HG03439 (cell line): ENCODE results near the gene LCN1.
"Not testable (repeated sequence)": the region's sequence is repeated elsewhere in the genome, so short reads cannot be mapped to it uniquely, and the experiment has no call there.

Experiments
- ATAC-seq: cut with Tn5 transposase; IDR thresholded peaks from one replicate; pipeline ENCODE4 v1.9.1; 2021; ENCODE audit warnings: mild to moderate bottlenecking, moderate library complexity; ENCODE audit not compliant: unreplicated experiment

LCN1 gene

DNA sequence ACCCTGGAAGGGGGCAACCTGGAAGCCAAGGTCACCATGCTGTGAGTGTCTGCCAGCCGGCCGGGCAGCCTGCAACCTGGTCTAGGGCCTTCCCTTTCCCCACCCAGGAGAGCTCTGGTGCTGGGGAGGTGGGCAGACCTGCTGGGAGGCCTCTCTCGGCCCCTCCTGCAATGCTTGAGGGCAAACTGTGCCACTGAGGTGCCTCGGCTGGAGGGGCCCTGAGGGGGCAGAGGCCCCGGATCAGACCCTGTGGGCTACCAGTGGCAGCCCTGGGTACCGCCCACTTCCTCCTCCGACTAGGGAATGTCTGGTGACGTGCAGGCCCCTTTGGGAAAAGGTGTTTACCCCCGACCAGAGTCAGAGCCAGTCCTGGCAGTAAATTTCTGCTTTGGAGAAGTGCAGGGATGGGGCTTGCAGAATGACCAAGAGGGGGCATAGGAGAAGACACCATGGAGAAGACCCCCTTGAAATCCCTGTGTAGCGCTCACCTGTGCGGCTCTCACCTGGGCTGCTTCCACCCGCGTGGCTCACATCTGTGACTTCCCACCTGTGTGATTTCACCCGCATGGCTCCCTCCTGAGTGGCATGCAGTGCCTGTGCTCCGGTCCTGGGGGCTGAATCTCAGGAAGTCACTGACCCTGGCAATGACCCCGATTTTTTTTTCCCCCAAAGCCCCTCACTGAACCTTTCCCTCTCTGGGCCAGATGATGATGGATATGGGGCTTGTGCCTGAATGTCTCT lies 1.1 kb downstream of the LCN1 start:
- ATAC-seq, result no peak

DNA sequence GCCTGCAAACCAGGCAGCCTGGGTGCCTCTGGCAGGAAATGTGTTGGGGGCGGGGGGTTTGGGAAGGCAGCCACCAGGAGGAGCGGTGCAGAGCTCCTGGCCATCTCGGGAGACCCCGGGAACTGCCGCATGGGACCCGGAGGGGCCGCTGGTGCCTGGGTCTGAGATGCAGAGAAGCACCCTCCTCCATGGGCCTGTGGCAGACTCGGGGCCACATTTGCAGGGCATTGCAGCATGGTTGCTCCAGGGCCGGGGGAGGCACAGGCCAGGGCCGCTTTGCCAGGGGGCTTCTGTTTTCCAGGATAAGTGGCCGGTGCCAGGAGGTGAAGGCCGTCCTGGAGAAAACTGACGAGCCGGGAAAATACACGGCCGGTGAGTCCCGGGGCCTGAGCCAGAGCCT lies 1.7 kb downstream of the LCN1 start:
- ATAC-seq, result no peak

DNA sequence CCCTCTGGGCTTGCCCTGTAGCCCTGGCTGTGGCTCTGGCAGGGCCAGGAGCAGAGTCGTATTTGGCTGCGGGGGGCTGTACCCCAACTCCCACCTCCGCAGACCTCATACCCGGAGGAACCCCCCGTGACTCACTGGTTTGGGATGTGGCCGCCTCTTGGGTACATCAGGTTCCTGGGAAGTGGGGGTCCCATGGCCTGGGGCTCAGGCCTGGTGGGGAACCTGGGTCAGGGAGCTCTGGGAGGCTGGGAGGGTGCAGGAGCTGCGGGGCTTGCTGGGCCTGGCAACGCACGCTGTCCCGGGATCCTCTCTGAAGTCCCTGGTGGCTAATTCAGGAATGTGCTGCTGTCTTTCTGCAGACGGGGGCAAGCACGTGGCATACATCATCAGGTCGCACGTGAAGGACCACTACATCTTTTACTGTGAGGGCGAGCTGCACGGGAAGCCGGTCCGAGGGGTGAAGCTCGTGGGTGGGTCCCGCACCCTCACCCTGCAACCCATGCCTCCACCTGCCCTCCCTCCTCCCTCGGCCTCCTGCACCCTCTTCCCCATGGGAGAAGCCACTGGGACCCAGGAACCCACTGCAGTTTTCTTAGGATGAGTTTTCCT lies 2.4 kb downstream of the LCN1 start:
- ATAC-seq, result no peak

DNA sequence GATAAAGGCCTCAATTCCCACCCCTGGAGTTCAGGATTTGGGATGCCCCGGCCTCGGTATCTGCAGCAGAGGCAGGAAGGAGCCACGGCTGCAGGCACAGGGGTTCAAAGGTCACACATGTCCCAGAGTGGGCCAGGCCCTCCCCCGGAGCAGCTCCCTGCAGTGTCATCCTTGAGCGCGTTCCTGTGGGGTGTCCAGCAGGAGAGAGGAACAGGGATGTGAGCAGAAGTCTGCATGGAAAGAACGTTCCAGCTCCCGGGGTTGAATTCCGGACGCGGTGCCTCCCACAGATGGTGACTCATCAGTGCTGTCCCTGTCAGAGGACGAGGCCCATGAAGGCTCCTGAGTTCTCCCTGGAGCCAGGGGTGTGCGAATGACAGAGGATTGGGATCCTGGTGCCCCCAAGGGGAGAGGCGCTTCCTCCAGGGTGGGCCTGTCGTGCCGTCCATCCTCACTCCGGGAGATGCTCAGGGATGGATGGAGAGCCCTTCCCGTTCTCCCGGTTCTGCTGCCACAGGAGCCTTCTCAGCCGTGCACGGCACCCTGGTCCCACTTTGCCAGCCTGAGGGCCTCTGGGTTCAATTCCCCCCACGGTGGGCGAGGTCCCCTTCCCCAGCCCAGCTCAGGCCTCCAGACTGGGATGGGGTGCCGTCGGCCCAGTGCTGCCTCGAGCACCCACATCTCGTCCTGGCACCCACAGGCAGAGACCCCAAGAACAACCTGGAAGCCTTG lies 3.1 kb downstream of the LCN1 start:
- no peak for ATAC-seq

DNA sequence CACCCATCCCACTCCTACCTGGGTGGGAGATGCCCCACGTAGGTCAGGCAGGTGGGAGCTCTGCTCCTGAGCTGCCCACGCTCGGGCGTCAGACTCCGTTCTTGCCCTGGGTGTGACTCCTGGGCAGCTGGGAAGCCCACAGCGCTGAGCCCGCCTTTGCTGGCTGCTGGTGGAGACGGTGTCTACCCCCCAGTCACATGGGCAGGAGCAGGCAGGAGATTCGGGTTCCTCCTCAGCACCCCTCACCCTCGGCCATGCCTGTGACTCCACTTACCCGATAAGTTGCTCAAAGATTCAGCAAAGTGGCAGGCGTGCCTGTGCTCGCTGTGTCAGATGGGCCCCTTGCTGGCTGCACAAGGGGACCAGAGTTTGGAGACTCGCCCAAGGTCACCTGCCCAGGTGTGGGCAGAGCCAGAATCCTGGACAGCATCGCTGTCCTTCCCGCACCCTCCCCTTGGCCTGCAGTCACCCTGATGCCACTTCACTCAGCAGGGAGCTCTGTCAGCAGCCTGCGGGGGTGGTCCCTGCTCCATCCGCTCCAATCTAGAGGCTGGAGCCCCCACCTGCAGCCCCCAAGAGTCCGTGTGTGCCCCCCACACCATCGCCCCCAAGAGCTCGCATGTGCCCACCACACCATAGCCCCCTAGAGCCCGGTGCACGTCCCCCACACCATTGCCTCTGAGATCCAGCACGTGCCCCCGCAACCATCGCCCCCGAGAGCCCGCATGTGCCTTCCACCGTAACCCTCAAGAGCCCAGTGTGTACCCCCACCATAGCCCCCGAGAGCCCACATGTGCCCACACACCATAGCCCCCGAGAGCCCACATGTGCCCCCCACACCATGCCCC lies 4.2 kb downstream of the LCN1 start:
- no peak for ATAC-seq

DNA sequence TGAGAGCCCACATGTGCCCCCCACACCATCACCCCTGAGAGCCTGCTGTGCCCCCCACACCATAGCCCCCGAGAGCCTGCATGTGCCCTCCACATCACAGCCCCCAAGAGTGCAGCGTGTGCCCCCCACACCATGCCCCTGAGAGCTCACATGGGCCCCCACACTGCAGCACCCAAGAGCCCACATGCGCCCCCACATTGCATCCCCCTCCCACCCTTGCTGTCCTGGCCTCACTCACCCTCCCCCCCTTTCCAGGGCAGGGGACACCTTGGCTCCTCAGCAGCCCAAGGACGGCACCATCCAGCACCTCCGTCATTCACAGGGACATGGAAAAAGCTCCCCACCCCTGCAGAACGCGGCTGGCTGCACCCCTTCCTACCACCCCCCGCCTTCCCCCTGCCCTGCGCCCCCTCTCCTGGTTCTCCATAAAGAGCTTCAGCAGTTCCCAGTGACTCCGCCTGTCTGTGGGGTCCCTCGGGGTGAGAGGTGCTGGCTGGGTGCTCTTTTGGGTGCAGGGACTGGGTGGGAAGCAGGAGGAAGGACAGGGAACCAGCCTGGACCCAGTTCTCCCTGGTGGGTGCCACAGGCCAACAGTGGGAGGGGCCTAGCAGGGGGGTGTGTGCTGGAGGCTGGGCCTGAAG lies 5.0 kb downstream of the LCN1 start:
- ATAC-seq, result no peak

DNA sequence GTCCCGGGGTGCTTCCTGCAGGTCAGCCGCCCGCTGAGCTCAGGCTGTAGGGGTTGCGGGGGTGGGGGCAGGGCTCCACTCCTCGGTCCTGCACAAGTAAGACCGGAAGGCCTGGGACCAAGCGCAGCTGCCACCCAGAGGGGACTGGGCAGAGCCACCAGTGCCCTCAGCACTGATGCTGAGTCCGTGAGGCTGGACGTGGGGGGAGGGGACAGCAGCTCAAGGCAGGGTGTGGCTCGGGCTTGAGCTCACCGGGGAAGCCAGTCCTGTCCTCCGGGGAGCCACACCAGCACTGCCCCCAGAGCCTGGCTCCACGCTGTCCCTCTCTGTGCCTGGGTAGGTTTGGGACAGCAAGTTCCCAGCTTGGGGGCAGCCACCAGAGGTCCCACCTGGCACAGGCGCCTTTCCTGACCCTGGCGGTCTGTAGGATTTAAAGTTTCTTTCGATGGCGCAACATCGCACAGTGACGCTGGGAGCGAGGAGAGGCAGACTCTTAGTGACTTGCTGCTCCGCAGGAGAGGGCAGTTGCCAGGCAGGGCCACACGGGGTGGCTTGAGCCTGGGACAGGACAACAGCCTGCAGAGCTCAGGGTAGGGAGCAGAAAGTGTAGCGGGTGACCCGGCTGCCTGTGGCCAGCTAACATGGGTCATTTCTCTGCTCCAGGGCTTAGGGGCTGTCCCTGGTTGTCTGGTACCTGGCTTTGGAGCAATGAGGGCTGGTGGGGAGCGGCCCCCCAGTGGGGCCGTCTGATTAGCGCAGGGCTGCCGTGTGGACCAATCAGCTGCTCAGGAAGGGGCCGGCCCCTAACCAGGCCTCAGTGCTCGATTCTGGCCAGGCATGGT lies 5.7 kb downstream of the LCN1 start:
- ATAC-seq, result no peak

DNA sequence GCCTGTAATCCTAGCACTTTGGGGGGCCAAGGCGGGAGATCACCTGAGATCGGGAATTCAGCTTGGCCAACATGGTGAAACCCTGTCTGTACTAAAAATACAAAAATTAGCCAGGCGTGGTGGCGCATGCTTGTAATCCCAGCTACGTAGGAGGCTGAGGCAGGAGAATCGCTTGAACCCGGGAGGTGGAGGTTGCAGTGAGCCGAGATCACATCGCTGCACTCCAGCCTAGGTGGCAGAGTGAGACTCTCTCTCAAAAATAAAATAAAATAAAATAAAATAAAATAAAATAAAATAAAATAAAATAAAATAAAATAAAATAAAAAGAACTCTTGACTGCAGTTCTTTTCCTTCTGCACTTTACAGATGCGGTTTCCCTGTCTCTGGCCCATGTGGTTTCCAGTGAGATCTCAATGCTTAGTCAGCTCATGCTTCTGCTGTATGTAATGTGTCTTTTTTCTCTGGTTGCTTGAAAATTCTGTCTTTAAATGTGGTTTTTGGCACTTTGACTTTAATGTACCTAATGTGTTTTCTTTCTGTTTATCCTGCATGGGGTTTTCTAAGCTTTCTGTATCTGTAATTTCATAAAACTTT lies 7.7 kb downstream of the LCN1 start:
- not testable (repeated sequence) for ATAC-seq

DNA sequence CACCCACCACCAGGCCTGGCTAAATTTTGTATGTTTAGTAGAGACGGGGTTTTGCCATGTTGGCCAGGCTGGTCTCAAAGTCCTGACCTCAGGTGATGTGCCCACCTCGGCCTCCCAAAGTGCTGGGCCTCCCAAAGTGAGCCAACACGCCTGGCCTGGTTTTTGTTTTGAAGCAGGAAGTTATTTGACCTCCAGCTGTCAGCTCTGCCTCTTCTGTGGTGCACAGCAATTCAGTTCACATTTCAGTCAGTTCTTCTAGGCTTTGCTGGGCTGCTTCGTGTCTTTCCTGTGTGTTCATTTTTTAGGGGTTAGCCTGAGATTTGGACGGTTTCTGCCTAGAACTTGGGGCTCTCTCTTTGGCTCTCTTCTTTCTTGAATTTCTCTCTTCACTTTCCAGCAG lies 8.9 kb downstream of the LCN1 start:
- ATAC-seq, result no peak

DNA sequence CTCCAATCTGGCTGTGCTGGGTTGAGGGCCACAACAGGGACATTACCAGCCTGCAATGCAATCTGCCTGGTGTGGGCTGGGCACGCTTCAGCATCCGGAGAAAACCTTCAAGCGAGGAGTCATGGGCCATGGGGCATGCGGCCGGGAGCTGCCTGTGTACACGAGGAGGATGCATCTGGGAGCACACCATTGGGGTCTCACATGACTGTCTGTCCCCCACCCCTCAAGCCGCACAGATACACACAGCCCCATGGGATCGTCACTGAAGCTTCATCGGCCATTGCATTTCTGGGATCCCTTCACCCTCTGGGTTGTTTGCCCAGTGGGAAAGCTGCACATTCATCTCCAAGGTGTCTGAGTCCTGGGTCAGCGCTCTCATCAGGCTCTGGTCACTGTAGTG lies 9.9 kb downstream of the LCN1 start:
- ATAC-seq, result no peak

DNA sequence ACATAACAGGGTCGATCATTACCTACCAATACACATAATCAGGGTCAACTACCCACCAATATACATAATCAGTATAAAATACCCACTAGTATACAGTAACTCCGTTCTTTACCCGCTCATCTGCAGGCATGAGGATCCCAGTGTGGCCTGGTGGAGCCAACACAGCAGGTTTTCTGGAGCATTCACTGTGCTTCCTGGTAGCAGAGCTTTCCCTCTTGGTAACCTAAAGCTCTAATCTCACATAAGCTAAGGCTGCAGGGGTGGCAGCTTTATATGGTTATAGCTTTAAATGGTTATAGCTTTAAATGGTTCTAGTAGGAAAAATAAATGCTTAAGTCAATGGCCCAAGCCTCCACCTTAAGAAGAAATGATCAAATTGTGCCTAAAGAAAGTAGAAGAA lies 11.9 kb downstream of the LCN1 start:
- ATAC-seq, result no peak

DNA sequence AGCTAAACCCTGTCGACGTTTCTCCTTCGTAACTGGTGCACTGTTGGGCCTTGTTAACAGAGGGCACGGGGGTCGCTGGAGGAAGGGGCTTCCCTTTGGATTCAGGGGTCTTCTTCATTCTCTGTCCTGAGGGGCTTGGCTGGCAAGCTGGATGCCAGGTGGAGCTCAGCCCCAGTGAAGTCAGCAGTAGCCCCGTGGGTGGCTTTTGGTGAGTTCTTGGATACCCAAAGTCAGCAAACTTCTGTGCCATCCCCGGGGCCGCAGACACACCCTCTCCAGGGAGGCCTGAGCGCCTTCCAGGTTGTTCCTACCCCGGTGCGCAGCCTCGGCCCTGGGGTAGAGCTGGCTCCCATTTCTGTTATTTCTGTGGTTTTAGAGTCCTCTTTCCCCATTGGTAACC lies 12.4 kb downstream of the LCN1 start:
- no peak for ATAC-seq

DNA sequence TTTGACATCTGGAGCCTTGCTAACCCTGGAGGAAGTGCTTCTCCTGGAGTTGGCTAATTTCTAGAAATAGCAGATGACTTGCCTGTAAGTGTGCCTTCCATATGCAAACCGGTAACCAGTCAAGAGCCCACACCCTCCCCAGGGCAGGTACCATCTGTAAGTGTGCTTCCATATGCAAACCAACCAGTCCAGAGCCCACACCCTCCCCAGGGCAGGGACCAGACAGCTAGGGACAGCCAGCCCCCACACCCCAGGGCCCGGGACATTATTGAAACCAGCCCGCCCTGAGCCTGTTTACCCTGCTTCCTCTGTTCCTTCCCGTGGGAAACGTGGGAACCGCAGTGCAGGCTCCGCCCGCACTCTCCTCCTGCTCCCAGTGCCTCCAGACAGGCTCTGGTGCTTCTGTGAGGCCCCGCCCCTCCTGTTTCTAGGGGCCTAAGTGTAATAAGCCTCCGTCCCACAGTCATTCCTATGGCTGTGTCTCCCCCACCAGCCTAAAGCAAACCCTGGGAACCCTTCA lies 13.0 kb downstream of the LCN1 start:
- ATAC-seq, result not testable (repeated sequence)

DNA sequence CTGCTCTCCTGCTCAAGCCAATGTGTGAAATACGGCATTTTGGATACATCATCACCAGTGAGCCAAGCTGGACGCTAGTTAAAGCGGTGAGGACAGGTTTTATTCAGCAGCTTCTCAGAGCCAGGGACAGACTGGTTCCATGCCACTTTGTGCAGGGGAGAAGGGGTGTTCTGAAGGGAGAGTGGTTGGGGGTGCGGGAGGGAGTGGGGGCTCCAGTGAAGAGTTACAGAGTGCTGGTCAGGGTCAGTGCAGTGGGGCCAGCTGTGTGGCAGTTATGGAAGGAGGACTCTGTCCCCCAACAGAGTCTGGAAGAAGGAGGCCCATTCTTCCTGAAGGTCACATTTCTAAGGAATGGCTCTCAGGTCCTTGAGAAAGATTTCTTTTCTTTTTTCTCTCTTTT lies 13.6 kb downstream of the LCN1 start:
- not testable (repeated sequence) for ATAC-seq

DNA sequence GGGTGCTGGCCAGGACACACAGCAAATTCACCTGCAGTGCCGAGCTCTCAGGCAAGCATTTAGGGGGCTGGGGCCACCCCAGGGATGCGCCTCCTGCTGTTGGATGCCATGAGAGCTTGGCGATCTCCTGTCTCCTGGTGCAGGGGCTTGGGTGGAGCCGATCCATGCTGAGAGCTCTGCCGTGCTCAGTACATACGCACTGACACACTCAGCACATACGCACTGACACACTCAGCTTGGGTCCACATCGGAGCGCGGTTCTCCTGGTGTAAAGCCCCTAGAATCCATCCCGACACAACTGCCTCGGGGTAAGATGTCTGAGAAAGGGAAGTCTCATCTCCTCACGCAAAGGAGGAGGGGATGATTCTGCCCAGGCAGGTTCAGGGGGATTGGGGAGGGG lies 14.4 kb downstream of the LCN1 start:
- ATAC-seq, result not testable (repeated sequence)

DNA sequence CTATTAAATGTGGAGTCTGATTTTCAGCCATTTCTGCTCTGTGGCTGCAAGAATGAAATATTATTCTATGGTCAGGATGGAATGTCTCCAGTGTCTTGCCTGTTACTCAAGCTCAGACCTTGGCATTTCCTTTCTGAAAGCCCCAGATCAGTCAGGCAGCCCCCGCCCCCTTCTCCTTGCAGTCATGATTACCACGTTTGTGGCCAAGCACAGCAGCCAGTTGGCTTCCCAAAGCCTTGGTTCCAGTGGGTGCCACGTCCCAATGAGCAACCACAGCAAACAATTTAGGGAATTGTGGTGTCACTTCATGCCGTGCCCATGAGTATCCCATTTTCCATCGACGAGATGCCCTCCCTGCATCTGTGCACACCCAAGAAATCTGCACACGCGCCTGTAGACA lies 15.0 kb downstream of the LCN1 start:
- ATAC-seq, result no peak

DNA sequence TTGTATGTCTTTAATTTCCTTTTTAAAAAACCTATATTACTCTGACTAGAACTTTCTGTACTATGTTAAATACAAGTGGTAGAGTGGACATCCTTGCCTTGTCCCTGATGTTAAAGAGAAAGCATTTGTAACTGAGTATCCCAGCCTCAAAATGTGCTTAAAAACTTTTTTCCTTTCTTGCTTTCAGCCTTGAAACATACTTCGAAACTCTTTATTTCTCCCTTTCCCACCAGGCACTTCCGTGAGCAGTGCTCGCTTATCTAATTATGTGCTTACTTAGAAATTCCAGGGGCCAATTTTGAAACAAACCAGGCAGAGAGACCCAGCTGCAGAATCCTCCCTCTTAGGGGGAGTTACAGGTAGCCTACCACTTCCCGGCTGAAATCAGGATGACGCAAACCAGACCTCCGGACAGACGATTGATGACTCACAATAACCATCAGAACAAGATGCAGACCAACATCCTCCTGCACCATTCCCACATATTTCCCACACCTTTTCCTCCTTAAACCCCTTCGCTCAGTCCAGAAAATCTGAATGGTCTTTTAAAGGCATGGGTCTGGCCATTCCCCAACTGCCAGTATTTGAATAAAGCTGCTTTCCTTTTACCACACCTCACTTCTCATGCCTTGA lies 22.1 kb downstream of the LCN1 start:
- ATAC-seq, result not testable (repeated sequence)

DNA sequence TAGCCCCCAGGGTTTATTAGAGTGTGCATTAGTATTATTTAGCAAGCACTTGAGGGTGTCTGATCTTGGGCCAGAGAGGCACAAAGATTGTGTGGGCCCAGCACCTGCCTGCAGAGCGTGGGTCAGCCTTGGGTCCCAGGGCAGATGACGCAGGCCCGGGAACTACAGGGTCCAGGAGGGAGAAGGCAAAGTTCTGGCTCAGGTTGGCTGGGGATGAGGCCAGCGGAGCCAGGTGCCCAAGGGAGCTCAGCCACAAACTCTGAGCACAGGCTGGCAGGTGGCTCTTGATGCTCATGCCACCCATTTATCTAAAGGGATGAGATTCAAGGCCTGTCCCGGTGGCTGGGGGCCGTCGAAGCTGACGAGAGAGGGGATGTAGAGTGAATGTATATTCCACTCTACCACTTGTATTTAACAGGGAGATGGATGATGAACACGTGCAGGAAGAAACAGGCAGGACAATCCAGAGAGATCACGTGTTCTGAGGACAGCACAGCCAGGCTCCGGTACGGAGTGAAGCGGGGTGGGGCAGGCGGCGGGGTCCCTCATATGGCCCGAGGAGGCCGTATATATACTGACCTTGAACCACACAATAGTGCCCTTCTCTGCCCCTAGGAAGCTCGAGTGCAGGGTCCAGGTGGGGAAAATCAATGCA lies 23.9 kb downstream of the LCN1 start:
- no peak for ATAC-seq
